ENCODE results near the gene CNTN6.

GRCh38 chr3:1447452-1447851 lies 354.6 kb downstream of the CNTN6 start:
- TF ChIP-seq JUND (CRISPR knock-in tag; IDR thresholded peaks at IDR 0.05), result no peak
- TF ChIP-seq CTCF (CRISPR knock-in tag; IDR thresholded peaks at IDR 0.05), result no peak
- no peak for TF ChIP-seq THYN1 (CRISPR knock-in tag; IDR thresholded peaks at IDR 0.05; ENCODE audit: borderline replicate concordance, low read depth)
- TF ChIP-seq POLR2A (IDR thresholded peaks at IDR 0.05; ENCODE audit: insufficient read depth in 1 of 2, low read depth in 2 of 2, low read length in 2 of 2), result no peak
- no peak for TF ChIP-seq FOSL1 (CRISPR knock-in tag; IDR thresholded peaks at IDR 0.05; ENCODE audit: borderline replicate concordance)
- TF ChIP-seq ZNF225 (CRISPR knock-in tag; IDR thresholded peaks at IDR 0.05), result no peak
- TF ChIP-seq ZFP62 (CRISPR knock-in tag; IDR thresholded peaks at IDR 0.05), result no peak
- no peak for TF ChIP-seq EP300 (IDR thresholded peaks at IDR 0.05; ENCODE audit: low read depth in 2 of 2, low read length in 2 of 2)
- TF ChIP-seq EP300 (CRISPR knock-in tag; IDR thresholded peaks at IDR 0.05; ENCODE audit: borderline replicate concordance), result no peak
- TF ChIP-seq HNF4A (CRISPR knock-in tag; IDR thresholded peaks at IDR 0.05), result no peak
